Fibroblast of skin of left quadriceps (primary cell): ENCODE measurements around the gene ZNF436.

Source experiments
- DNase-seq, 2 experiments: peaks; one replicate each; pipeline ENCODE4 v3.0.0-alpha.2; 2013; ENCODE audit warnings: low read depth in 2 of 2

ZNF436 gene

DNA sequence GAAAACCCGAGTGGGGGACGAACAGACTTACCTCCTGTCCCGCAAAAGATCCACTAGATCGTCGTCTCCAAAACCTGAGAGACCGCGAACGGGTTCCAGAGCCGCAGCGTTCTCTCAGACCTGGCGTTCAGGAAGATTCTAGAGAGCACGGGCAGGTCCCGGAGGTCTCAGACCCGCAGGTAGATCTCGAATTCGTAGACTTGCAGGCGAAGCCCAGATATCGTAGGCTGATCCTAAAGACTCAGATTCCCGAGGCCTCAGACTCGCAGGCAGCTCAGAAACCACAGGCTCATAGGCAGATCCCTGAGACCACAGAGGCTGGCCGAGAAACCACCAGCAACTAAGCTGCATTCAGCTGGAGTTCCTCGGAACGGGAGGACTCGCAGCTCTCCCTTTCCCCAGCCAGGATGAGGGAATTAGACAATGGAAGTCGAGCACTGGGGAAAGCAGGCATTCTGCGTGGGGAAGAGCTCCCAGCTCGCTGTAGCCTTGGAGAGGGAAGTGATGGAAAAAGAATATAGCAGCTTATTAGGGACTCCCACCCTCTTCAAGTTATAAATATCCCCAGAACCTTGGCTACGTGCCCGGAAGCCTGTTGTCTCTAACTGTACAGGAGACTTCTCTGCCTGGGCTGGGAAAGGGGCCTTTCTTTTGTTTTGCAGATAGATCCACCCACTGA lies at the start of gene ZNF436:
ZNF436 (minus strand) TSS at position 502 of the 679 bp plus-strand sequence. CDS start 1,831 bp downstream, outside the sequence.
- DNase-seq = peak; percentile 88 to 89

DNA sequence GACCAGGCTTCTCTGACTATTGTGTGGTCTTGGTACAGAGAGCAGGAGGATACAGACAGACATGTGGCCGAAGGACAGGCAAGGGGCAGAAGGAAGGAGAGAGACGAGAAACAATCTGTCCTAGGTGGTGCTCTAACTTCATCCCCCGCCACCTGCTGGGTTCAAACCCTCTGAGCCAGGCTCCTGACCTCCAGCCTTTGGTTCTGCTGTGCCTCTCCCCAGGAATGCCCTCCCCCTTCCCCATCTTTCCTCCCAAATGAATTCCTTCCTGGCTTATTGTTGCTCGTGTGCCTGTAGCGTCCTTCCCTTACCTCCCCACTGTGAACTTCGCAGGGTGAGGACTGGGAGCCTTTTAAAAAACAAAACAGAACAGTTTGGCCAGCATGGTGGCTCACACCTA lies 49.5 kb upstream of the ZNF436 start:
- DNase-seq = no peak

DNA sequence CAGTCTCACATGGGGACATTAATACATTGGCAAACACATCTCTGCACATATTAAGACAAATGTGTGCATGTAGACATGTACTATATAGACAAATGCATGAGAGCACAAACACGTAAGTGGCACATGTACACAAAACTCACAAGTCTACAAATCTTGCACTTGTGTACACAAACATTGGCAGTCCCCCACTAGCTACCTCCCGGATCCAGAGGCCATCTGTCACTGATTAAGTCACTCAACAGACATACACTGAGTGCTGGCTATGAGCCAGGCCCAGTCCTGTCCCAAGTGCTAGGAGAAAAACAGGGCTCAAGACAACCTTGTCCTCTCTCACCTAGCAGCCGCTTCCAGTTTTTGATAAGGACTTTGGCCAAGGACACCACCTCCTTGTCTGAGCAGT lies 47.9 kb upstream of the ZNF436 start:
- DNase-seq = no peak

DNA sequence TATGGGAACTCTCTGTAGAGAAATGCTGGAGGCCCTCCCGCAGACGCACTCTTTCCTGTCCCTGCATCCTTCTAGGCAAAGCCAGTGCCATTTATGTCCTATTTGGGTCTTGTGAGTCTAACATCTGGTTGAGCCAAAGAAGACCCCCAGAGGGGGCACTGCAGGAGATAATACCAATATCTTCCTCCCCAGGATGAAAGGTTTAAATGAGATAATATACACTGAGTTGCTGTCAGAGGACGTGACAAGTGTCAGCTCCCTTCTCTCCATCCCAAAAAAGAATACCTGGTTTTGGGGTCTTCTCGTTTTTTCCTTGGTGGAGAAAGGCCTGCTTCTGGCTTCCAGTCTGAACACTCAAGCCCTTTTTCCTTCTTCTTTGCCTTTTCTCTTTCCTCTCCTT lies 47.3 kb upstream of the ZNF436 start:
- DNase-seq = no peak

DNA sequence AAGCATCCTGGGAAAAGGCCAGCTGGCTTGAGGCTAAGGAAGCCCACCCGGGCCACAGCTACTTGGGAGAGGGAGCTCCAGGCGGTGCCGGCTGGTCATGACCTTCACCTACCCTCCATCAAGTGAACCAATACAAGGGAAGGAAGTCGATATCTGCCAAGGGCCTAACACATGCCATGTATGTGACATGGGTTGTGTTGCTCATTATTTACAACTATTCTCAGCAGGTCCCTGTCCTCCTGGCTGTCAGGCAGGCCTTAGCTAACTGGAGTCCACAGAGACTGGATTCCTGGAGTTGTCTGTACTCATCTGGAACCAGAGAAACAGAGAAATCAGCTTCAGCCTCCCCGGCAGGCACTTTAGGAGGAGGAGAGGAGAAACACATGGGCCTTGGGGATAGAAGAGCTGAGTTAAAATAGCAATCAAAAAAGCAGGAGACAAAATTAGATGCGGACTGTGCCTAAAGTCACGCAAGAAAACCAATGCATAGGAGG lies 39.2 kb upstream of the ZNF436 start:
- no peak for DNase-seq

DNA sequence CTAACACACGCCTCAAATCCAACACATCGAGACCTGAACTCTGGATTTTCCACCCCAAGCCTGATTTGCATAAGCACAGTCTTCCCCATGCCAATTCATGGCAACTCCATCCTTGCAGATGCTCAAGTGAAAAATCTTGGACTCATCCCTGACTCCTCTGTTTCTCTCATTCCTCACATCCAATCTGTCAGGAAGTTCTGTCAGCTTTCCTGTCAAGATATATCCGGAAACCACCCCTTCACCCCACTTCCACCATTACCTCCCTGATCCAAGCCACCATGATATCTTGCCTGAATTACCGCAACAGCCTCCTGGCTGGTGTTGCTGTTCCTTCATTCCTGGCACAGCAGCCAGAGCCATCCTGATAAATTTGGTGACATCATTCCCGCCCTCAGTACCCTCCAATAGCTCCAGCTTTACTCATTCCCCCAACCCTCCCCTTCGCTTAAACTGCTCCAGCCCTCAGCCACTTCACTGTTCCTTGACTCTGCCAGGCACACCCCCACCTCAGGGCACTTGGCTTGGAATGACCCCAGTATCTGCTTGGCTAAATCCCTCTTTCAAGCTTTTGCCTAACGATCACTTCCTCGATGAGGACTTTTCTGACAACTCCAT lies 37.5 kb upstream of the ZNF436 start:
- no peak for DNase-seq

DNA sequence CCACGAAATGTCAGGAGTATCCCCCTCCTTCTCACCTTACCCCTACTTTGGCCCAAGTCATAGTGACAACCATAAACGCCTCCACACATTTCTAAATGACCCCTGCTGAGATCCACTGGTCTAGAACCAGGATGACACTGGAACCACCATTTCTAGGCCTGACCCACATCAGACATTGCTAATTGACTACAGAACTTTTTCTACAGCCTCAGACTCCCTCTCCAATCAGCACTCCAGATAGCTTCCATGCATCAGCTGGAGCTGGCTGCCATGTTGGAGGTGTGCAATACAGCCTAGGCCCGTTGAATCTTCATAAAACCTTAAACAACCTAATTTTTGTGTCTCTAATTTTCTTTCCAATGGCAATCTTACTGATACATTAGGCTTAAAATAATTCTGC lies 36.3 kb upstream of the ZNF436 start:
- DNase-seq = no peak

DNA sequence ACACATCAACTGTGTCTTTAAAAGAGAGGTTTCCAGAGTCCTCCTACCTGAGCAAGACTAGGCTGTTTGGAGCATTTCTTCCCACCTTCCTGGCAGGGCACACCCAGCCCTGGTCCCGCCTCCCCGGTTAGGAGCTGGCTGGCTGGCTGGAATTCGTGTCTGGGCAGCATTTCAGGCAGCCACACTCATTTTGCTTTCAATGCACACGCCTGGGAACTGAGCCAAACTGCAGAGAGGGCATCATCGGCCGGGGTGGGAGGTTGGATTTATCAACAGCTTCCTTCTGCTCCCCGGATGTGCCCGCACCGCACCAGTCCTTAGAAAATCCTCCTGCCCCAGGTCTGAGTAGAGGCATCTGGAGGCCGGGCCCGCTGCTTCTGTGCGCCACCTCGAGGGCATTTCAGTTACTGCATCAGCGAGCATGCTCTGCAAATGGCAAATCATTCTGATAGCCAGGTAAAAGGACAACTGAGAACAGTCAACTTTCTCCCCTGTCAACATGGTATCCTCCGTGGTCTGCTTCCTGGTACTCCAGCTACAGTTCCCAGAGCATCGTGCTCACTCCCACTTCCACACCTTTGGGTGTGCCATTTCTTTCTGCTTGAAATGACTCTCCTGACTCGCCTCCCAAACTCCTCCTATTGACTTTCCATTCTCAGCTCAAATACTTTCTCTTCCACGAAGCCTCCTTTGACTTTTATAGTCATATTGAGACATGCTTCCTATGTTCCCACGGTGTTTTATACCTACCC lies 34.3 kb upstream of the ZNF436 start:
- DNase-seq = peak; percentile 78

DNA sequence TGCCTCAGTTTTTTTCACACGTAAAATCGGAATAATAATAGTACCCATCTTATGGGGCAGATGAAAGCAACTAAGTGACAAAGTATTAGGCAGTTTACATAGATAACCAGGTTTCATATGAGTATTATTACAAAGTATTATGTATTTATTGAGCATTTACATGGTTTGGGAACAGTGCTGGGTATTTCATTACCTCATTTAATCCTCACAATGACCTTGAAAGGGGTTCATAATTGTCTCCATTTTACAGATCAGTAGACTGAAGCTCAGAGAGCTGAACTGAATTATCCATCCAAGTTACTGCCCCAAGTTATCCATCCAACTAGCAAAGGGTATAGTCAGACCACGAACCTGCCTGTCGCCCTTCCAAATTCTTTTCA lies 33.7 kb upstream of the ZNF436 start:
- DNase-seq = no peak

DNA sequence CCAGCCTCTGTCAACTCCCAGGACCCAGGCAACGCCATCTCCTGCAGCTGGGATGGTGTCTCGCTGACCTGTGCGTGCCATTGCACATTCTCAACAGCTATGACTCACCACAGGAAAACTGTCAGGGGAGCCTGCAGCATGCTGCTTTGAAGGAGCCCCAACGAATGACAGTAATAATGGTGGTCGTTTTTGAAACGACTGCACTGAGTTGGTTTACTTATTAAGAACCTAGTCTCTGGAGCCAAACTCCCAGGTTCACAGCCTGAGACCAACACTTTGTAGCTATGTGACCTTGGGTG lies 33.4 kb upstream of the ZNF436 start:
- DNase-seq = no peak

DNA sequence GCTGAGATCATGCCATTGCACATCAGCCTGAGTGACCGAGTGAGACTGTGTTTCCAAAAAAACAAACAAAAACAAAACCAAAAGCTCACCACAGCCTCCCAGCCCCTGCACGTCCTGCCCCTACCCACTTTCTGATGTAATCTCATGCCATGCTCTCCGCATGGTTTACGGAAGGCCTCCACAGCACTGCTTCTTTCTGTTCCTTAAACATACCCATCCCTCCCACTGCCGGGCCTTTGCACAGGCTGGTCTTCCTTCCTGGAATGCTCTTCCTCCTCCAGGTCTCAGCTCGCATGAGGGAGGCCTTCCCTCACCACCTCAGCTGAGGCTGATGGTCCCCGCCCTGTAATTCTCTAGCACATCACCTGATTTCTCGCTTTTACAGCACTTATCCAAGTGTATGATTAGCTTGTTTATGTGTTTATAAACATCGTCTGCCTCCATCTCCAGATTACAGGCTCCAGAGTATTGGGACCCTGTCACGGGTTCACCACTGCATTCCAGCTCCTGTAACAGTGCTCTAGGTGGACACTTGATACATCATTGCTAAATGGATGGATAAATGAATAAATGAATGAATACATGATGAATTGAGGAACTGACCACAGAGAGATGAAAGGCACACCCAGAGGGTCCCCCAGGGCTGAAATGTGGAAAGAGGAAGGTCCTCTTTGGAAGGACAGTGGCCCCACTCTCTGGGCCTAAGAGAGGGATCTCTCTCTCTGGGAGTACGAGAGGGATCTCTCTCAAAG lies 32.8 kb upstream of the ZNF436 start:
- DNase-seq = no peak

DNA sequence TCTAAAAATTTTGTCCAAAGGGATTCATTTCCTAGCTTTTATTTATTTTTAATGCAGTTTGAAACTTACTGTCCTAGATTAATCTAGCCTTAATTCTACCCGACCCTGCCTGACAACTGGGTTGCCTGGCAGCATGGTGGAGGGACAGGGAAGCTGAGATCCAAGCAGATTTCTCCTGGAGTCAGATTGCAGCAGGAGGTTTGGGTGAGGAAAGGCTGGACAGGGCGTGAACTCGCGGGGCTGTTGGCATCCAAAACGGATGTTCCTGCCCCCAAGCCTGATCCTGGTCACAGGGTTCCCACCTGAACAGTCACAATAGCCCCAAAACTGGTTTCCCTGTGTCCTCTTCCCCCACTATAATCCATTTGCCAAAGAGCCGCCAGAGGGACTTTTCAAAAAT lies 31.7 kb upstream of the ZNF436 start:
- DNase-seq = no peak

DNA sequence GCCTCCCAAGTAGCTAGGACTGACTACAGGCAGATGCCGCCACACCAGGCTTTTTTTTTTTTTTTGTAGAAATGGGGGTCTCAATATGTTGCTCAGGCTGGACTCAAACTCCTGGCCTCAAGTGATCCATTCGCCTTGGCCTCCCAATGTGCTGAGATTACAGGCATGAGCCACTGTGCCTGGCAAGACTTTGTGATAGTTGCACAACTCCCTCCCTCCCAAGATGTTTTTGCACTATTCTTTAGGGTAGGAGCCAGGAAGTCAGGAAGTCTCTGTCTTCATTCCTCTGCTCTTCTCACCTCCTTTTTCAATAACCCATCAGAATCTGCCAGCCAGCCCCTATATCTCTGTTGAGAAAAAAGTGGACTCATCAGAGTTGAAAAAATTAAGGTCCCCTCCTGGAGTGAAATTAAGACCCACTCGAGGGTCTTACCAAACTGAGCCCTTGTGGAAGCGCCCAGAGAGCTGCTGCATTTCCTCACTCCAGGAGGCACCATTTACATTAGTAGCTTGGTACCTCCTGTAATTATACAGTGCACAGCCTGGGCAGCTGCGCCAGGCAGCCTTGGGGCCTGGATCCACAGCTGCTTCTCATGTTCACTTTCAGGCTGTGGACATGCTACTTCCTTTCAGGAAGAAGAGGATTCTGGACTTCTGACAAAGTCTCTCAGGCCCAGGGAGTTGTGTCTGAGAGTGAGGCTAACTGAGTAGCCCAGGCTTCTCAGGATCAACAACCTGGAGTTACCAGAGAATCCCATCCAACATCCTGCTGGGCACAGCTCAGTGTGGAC lies 30.9 kb upstream of the ZNF436 start:
- DNase-seq = no peak

DNA sequence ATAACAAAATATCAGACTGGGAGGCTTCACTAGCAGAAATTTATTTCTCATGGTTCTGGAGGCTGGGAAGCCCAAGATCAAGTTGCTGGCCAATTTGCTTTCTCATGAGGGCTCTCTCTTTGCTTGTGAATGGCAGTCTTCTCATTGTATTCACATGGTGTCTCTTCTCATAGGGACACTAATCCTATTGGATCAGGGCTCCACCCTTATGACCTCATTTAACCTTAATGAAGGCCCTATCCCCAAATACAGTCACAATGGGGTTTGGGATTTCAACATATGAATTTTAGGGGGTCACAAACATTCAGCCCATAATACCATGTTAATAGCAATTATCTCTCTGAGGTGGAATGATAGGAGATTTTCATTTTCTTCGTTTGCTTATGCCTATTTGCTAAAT lies 29.6 kb upstream of the ZNF436 start:
- no peak for DNase-seq

DNA sequence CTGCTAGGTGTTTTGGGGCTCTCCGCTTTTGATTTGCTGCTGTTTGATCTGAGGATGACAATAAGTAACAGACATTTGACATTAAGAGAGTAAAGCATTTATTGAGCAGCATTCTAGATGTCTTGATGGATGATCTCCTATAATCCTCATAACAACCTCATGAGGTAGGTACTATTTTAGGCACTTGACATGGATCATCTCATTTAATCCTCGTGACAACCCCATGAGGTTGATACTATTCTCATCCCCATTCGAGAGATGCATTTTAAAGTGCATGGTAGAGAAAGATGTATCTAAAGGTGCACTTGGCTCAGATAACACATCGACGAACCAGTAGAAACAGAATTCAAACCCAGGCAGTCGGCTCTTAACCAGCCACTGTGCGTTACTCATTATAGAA lies 28.3 kb upstream of the ZNF436 start:
- no peak for DNase-seq

DNA sequence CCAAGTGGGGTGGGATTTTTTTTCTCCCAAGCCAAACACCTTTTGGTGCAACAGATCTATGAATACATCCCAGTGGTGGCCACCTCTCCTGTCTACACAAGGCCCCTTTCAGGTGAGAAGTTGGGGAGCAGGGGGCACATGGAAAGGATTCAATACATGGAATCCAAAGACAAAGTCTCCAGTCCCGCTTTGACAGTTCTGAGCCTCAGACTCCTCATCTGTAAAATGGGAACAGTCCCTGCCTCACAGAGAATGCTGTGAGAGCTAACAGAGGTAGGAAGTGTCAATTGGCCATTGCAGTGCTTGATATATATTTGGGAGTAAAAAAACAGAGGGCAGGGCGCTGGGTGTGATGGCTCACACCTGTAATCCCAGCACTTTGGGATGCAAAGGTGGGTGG lies 26.7 kb upstream of the ZNF436 start:
- no peak for DNase-seq

DNA sequence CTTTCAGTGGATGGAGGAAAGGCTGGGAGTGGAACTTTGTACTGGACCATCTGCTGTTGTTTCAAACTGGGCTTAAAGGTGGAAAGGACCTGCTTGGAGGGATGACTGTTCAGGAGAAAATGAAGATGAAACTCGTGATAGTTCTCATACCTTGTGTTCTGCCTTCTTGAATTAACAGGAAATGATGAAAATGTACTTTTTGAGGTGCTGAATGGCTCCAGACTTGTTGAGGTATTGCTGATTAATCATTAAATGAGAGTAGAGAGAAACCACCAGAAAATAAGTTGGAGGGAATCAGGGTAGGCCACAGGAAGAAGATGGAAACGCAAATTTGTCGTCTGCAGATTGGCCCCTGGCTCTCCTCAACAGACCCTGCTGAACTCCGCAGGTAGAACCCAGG lies 26.2 kb upstream of the ZNF436 start:
- no peak for DNase-seq

DNA sequence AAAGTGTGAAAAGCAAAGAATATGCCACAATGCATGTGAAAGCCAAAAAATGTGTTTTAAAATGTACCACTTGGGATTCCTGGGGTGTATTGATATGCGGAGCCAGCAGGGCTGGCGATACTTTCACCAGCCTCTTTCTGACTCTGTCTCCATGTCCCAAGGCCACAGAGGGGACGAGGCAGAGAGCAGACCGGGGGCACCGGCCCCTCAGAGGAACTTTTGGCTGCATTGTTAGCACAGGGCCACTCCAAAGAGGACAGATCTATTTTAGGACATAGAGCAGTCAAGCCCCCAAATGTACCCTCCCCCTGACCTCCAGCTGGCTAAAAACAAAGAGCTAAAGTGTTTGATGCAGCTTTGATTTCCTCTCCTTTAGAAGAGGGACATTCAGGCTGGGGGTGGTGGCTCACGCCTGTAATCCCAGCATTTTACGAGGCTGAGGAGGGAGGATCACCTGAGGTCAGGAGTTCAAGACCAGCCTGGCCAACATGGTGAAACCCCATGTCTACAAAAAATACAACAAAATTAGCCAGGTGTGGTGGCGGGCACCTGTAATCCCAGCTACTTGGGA lies 25.6 kb upstream of the ZNF436 start:
- no peak for DNase-seq

DNA sequence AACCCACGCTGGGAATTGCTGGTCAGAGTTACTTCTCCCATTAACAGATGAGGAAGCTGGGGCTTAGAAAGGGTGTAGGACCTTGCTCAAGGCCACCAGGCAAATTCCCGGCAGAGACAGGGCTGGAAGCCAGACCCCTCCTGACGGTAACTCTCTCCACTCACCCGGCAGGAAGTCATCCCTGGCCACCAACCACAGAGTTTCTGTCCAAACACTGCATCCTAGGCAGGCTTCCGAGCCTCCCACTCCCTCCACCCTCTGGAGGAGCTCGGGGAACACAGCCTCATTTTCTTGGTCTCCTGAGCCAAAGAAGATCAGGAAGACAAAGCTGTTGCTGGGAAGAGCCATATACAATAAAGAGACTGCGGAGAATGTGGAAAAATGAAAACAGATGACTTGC lies 25.0 kb upstream of the ZNF436 start:
- peak; percentile 87 to 88 for DNase-seq

DNA sequence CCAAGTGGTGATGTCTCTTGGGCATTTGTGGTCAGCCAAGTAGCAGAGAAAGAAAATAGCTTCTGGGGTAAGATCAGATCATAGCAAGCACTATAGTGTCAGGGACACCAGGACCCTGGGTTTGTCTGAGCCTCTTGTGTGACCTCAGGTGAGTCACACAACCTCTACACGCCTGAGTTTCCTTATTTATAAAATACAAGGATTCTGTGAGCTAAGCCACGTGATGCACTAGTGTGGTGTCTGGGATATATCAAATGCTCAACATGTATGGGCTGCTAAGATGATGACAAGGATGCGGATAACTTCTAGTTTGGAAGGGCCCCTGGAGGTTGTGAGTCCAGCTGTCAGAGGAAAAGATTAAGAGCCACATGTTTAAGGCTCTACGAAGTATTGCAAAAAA lies 24.5 kb upstream of the ZNF436 start:
- DNase-seq = peak; percentile 90

DNA sequence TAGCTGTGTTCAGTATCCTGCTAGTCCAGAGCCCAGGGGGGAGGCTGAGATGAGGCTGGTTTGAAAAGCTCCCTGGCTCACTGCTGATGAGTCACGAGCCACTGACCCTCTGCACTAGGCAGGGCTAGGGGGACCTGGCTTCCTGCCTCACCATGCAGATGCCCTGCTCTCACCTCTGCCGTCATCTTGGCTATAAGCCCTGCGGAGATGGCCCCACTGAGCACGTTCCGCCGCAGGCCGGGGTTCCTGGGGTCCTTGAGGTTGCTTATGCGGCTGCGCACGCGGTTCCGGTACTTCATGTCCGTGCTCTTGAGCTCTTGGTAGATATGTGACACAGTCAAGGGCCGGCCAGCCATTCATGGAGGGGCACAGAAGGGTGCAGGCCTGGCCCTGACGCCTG lies 24.1 kb upstream of the ZNF436 start:
- no peak for DNase-seq
